ENCODE results near the gene G2E3. TPM values are rescaled to one million over a fixed set of nuclear protein-coding genes. Genes with fewer than 3 reads are reported as not detected.

The G2E3 gene
- total and polyA plus RNA-seq, 2 of the 4 experiments (the other 2 are of a cell fraction), result 9.6 to 19.4 TPM

GRCh38 chr14:30553311-30553989 is 5.5 kb upstream of the G2E3 start:
- H3K79me1 ChIP-seq (ENCODE audit: low read depth in 1 of 2, low read length in 2 of 2), result no peaks in the 10 kb centered on the region
- H3K9me3 ChIP-seq (ENCODE audit: control insufficient read depth, insufficient read depth, low read length), result no peaks in the 10 kb centered on the region
- H3K4me1 ChIP-seq (ENCODE audit: control insufficient read depth, insufficient read depth, low read length), result peaks cover 13% of the 10 kb centered on the region; the same call in 1 of the 2 replicates
- ATAC-seq (ENCODE audit: low read depth) (peak; percentile 85), DNase-seq (peak; percentile 78)
- H3K9me1 ChIP-seq (ENCODE audit: insufficient read depth, low read length), result 0 out of 2 replicates have a peak, but pooled peaks cover 2% of the 10 kb centered on the region
- H3K18ac ChIP-seq (ENCODE audit: low read depth, low read length), result no peak overlapping the region
- H2AFZ ChIP-seq (replicated peaks; ENCODE audit: low read length, poor library complexity), result no peak overlapping the region
- H3K27ac ChIP-seq (ENCODE audit: insufficient read depth, low read length), result no peak overlapping the region
- no peak overlapping the region for H3K4me3 ChIP-seq (ENCODE audit: insufficient read depth, low read depth, low read length)
- BruUV-seq (replicated peaks), result no TSS peak
- no peaks in the 10 kb centered on the region for H4K20me1 ChIP-seq (ENCODE audit: insufficient read depth, low read length)
- no peak overlapping the region for H3K9ac ChIP-seq (ENCODE audit: low read depth, low read length)
- H3K36me3 ChIP-seq (ENCODE audit: control insufficient read depth, insufficient read depth, low read length), result no peaks in the 10 kb centered on the region
- CTCF ChIA-PET, result no interaction called here
- H3K14ac ChIP-seq (replicated peaks; ENCODE audit: low read depth, low read length), result no peak overlapping the region
- H2BK120ac ChIP-seq (ENCODE audit: low read depth, low read length), result no peak overlapping the region
- dilution Hi-C loops (cut with HindIII; ENCODE audit: low sequenced_read_pairs, unreplicated experiment), result no loop called here
- no peaks in the 10 kb centered on the region for H3K27me3 ChIP-seq (ENCODE audit: control insufficient read depth, insufficient read depth, low read length)
- in situ Hi-C loops (cut with MboI; ENCODE audit: low sequenced_read_pairs), result no loop called here
- WGBS, 2 experiments (ENCODE audit: extremely low coverage in 2 of 2, insufficient read length in 1 of 2), result no CpG with 5 or more reads among the region's 3 CpGs
- H2BK15ac ChIP-seq (ENCODE audit: low read depth, low read length), result 0 out of 3 replicates have a peak overlapping the region, but pooled peaks have one; percentile 53
- H4K5ac ChIP-seq (ENCODE audit: low read depth, low read length), result no peak overlapping the region
- no peak overlapping the region for H2AK9ac ChIP-seq (replicated peaks; ENCODE audit: low read depth, low read length, poor library complexity)
- intact Hi-C loops (cut with micrococcal nuclease), result no loop called here
- POLR2A ChIA-PET (ENCODE audit: unreplicated experiment), result interaction anchor here (0.5 kb wide), 1 partner anchor 908 kb away, joined by 3 read pairs; no protein-coding TSS in a partner anchor
- H3K4me2 ChIP-seq (ENCODE audit: low read depth, low read length), result peak overlapping the region; percentile 88; the same call in 1 of the 2 replicates
- H3K56ac ChIP-seq (ENCODE audit: extremely low read depth, insufficient read depth, low read length), result no peak overlapping the region
- H4K91ac ChIP-seq (ENCODE audit: insufficient read depth, low read depth, low read length), result peak overlapping the region; percentile 61; the same call in 1 of the 2 replicates
- no peak for TF ChIP-seq MAZ (IDR thresholded peaks at IDR 0.05; ENCODE audit: borderline replicate concordance, low read depth, low read length)
- TF ChIP-seq FOS (IDR thresholded peaks at IDR 0.05; ENCODE audit: low read depth, low read length), result 0 out of 2 replicates have a peak, but pooled peaks have one; percentile 24
- peak overlapping the region; percentile 58 for H2BK5ac ChIP-seq (ENCODE audit: low read depth, low read length, poor library complexity, severe bottlenecking)
- no peak overlapping the region for H2AK5ac ChIP-seq (ENCODE audit: low read depth, low read length)
- H3K23ac ChIP-seq (ENCODE audit: low read depth, low read length), result no peak overlapping the region
- peak overlapping the region in 1 of 2 experiments; percentile 49; a peak in 2 of 4 replicates for H4K8ac ChIP-seq (ENCODE audit: low read depth in 2 of 2, low read length in 2 of 2)
- H2BK20ac ChIP-seq (ENCODE audit: low read depth, low read length), result peak overlapping the region; percentile 18; the same call in 1 of the 2 replicates
- H3K4ac ChIP-seq (ENCODE audit: low read depth, low read length), result no peak overlapping the region

Measured in IMR-90 (cell line).